ENCODE measurements around the gene CAMK2N1. TPM values are rescaled to one million over a fixed set of nuclear protein-coding genes. Genes with fewer than 3 reads are reported as not detected.
A peak's percentile ranks its signal among the peaks of the same experiment; 100 is the strongest.

The CAMK2N1 gene
- total and polyA plus RNA-seq, 2 of the 13 experiments (the other 11 are each of a cell fraction or from before 2014, with no cell fraction given) = 38.0 to 38.6 TPM

- peak; percentile 17 for TF ChIP-seq HNRNPK (IDR thresholded peaks at IDR 0.05; ENCODE audit: low read depth, low read length, poor library complexity, severe bottlenecking)
- TF ChIP-seq ZNF639 (CRISPR knock-in tag; conservative IDR thresholded peaks at IDR 0.05) = peak; percentile 22; the same call in 1 of the 2 replicates
- no peak for TF ChIP-seq ZBTB34 (CRISPR knock-in tag; IDR thresholded peaks at IDR 0.05)
- TF ChIP-seq FOXA1 (IDR thresholded peaks at IDR 0.05) = no peak
- no peak; the same call in none of the 2 replicates for TF ChIP-seq FOXA1 (CRISPR knock-in tag; IDR thresholded peaks at IDR 0.05)
- 0 out of 2 replicates have a peak, but pooled peaks have one; percentile 18 for TF ChIP-seq POLR2G (IDR thresholded peaks at IDR 0.05; ENCODE audit: low read depth, low read length)
- 0 out of 2 replicates have a peak, but pooled peaks have one; percentile 8 for TF ChIP-seq ZNF816 (CRISPR knock-in tag; IDR thresholded peaks at IDR 0.05; ENCODE audit: borderline replicate concordance)
- 0 out of 4 replicates have a peak, but pooled peaks of 1 of the 2 experiments have one; percentile 45 for TF ChIP-seq HMGXB4 (CRISPR knock-in tag; IDR thresholded peaks at IDR 0.05; ENCODE audit: borderline replicate concordance in 1 of 2, low read depth in 1 of 2)
- no peak for TF ChIP-seq SKI (IDR thresholded peaks at IDR 0.05; ENCODE audit: partially characterized antibody)
- TF ChIP-seq DNMT3B (CRISPR knock-in tag; conservative IDR thresholded peaks at IDR 0.05) = 0 out of 2 replicates have a peak, but pooled peaks have one; percentile 12
- TF ChIP-seq NFYB (CRISPR knock-in tag; IDR thresholded peaks at IDR 0.05) = no peak
- TF ChIP-seq ATAD3A (CRISPR knock-in tag; IDR thresholded peaks at IDR 0.05) = no peak
- 0 out of 2 replicates have a peak, but pooled peaks have one; percentile 1 for TF ChIP-seq CREB1 (IDR thresholded peaks at IDR 0.05)
- no peak for TF ChIP-seq CREB1 (CRISPR knock-in tag; IDR thresholded peaks at IDR 0.05)
- TF ChIP-seq HNRNPLL (IDR thresholded peaks at IDR 0.05; ENCODE audit: low read depth, low read length, poor library complexity, severe bottlenecking) = peak; percentile 3
- peak; percentile 53; the same call in 1 of the 2 replicates for TF ChIP-seq JUNB (CRISPR knock-in tag; IDR thresholded peaks at IDR 0.05; ENCODE audit: borderline replicate concordance)
- peak; percentile 2; the same call in 1 of the 2 replicates for TF ChIP-seq POGK (CRISPR knock-in tag; conservative IDR thresholded peaks at IDR 0.05)
- peak; percentile 85 for TF ChIP-seq ZBTB2 (CRISPR knock-in tag; IDR thresholded peaks at IDR 0.05; ENCODE audit: low read depth)
- TF ChIP-seq RBFOX2 (IDR thresholded peaks at IDR 0.05; ENCODE audit: low read depth, low read length) = peak; percentile 33; the same call in 1 of the 2 replicates
- no peak for TF ChIP-seq HNF4A (CRISPR knock-in tag; IDR thresholded peaks at IDR 0.05)
Observed at GRCh38 chr1:20485527-20486456, at the start of gene CAMK2N1 (continued).
